H1 (cell line): ENCODE measurements around the gene ATP6V0D1.

Experiments
- HDAC2 ChIP-seq, 2 experiments: fragments of 300-600 bp in 1 of 2; sonication (generic) in 1 of 2; IDR thresholded peaks; 2 replicates each; pipeline ENCODE4 v1.6.1; 2011 to 2012; ENCODE audit warnings: low read depth in 2 of 2, low read length in 2 of 2, mild to moderate bottlenecking in 2 of 2, moderate library complexity in 2 of 2, borderline replicate concordance in 1 of 2, inconsistent platforms in 1 of 2
- TAF1 ChIP-seq: IDR thresholded peaks from 2 replicates; pipeline ENCODE4 v1.6.1; 2011; ENCODE audit warnings: mild to moderate bottlenecking, low read depth, low read length
- TF ChIP-seq, protein P1 (sequence below): IDR thresholded peaks from 2 replicates; pipeline ENCODE4 v1.6.1; 2011; ENCODE audit warnings: low read length, improper control_type of control experiment
- TF ChIP-seq, protein P2 (sequence below), 3 experiments: IDR thresholded peaks; 1 replicate in 2 of 3; 2 replicates in 1 of 3; pipeline versions ENCODE4 v1.5.1 to v1.6.1; 2011; ENCODE audit warnings: low read length in 3 of 3, mild to moderate bottlenecking in 3 of 3, inconsistent platforms in 2 of 3, low read depth in 1 of 3, moderate library complexity in 1 of 3; ENCODE audit not compliant: insufficient read depth in 1 of 3; ENCODE audit errors: control extremely low read depth in 1 of 3
- TF ChIP-seq, protein P3 (sequence below): IDR thresholded peaks from 2 replicates; pipeline ENCODE4 v1.6.1; 2011; ENCODE audit warnings: low read depth, mild to moderate bottlenecking, low read length; ENCODE audit not compliant: insufficient read depth

GRCh38 chr16:67397812-67398545 lies 83.0 kb downstream of the ATP6V0D1 start:
- TF ChIP-seq, protein P1, sequence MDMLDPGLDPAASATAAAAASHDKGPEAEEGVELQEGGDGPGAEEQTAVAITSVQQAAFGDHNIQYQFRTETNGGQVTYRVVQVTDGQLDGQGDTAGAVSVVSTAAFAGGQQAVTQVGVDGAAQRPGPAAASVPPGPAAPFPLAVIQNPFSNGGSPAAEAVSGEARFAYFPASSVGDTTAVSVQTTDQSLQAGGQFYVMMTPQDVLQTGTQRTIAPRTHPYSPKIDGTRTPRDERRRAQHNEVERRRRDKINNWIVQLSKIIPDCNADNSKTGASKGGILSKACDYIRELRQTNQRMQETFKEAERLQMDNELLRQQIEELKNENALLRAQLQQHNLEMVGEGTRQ = no peak
- no peak for TF ChIP-seq TAF1
- TF ChIP-seq, protein P2, sequence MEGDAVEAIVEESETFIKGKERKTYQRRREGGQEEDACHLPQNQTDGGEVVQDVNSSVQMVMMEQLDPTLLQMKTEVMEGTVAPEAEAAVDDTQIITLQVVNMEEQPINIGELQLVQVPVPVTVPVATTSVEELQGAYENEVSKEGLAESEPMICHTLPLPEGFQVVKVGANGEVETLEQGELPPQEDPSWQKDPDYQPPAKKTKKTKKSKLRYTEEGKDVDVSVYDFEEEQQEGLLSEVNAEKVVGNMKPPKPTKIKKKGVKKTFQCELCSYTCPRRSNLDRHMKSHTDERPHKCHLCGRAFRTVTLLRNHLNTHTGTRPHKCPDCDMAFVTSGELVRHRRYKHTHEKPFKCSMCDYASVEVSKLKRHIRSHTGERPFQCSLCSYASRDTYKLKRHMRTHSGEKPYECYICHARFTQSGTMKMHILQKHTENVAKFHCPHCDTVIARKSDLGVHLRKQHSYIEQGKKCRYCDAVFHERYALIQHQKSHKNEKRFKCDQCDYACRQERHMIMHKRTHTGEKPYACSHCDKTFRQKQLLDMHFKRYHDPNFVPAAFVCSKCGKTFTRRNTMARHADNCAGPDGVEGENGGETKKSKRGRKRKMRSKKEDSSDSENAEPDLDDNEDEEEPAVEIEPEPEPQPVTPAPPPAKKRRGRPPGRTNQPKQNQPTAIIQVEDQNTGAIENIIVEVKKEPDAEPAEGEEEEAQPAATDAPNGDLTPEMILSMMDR (IDR thresholded peaks at IDR 0.05; ENCODE audit: control extremely low read depth in 1 of 3, insufficient read depth in 1 of 3, low read depth in 1 of 3, low read length in 3 of 3) = no peak
- TF ChIP-seq, protein P3, sequence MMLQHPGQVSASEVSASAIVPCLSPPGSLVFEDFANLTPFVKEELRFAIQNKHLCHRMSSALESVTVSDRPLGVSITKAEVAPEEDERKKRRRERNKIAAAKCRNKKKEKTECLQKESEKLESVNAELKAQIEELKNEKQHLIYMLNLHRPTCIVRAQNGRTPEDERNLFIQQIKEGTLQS = no peak
- no peak for TF ChIP-seq HDAC2 (IDR thresholded peaks at IDR 0.05; ENCODE audit: borderline replicate concordance in 1 of 2, low read depth in 2 of 2, low read length in 2 of 2)
